SK-MEL-5 (cell line): ENCODE data around the gene TTBK1. TPM values are rescaled to one million over a fixed set of nuclear protein-coding genes. Genes with fewer than 3 reads are reported as not detected.

ENCODE experiments used
- small RNA-seq, 2 experiments: library from RNA; depleted of rRNA; stranded (forward); fragments of <200 nt; gene quantifications; one replicate each; pipeline ENCODE3, GENCODE V24; 2014
- total RNA-seq: library from RNA; depleted of rRNA; stranded (reverse); fragments of >200 nt; shearing (Covaris generic); gene quantifications from 2 replicates; pipeline ENCODE4 v1.2.3, GENCODE V29; 2014; rRNA removed

The TTBK1 gene
- total RNA-seq, 1 experiment from 2014 or later = not detected

Small RNA genes lying within 50 kb of the gene (small RNA-seq; reads per million reads assigned to genes)
- 0 reads per million in 2 experiments for gene RPL12P47

Other genes with a start within 250 kb of the TTBK1 start
- gene MEA1, start 229.5 kb upstream of the TTBK1 start, total RNA-seq = 66.6 and 79.1 TPM in 2 replicates
- gene KLHDC3, start 229.2 kb upstream of the TTBK1 start, total RNA-seq = 61.6 and 67.9 TPM in 2 replicates
- gene RRP36, start 221.9 kb upstream of the TTBK1 start, total RNA-seq = 81.9 and 89.9 TPM in 2 replicates
- 18.8 and 20.2 TPM in 2 replicates for gene CUL7, start 189.6 kb upstream of the TTBK1 start, total RNA-seq
- 49.9 and 51.9 TPM in 2 replicates for gene MRPL2, start 184.0 kb upstream of the TTBK1 start, total RNA-seq
- gene KLC4, start 183.8 kb upstream of the TTBK1 start, total RNA-seq = 6.8 and 8.3 TPM in 2 replicates
- gene PTK7, start 167.2 kb upstream of the TTBK1 start, total RNA-seq = 19.7 TPM in 2 replicates
- gene SRF, start 72.2 kb upstream of the TTBK1 start, total RNA-seq = 16.4 and 17.6 TPM in 2 replicates
- 16.7 and 18.1 TPM in 2 replicates for gene CUL9, start 61.3 kb upstream of the TTBK1 start, total RNA-seq
- 108 and 109 TPM in 2 replicates for gene DNPH1, start 14.0 kb upstream of the TTBK1 start, total RNA-seq
- not detected in 2 replicates for gene SLC22A7, start 54.8 kb downstream of the TTBK1 start, total RNA-seq
- not detected in 2 replicates for gene CRIP3, start 65.3 kb downstream of the TTBK1 start, total RNA-seq
- 8.6 and 9.6 TPM in 2 replicates for gene ZNF318, start 126.2 kb downstream of the TTBK1 start, total RNA-seq
- gene ABCC10, start 184.1 kb downstream of the TTBK1 start, total RNA-seq = 16.6 and 17.1 TPM in 2 replicates
- gene DLK2, start 212.1 kb downstream of the TTBK1 start, total RNA-seq = 0.48 and 0.83 TPM in 2 replicates
- 12.4 and 18.2 TPM in 2 replicates for gene TJAP1, start 234.1 kb downstream of the TTBK1 start, total RNA-seq